ENCODE results near the gene ALOX5.
"Not testable (repeated sequence)": the region's sequence is repeated elsewhere in the genome, so short reads cannot be mapped to it uniquely, and the experiment has no call there.

DNA sequence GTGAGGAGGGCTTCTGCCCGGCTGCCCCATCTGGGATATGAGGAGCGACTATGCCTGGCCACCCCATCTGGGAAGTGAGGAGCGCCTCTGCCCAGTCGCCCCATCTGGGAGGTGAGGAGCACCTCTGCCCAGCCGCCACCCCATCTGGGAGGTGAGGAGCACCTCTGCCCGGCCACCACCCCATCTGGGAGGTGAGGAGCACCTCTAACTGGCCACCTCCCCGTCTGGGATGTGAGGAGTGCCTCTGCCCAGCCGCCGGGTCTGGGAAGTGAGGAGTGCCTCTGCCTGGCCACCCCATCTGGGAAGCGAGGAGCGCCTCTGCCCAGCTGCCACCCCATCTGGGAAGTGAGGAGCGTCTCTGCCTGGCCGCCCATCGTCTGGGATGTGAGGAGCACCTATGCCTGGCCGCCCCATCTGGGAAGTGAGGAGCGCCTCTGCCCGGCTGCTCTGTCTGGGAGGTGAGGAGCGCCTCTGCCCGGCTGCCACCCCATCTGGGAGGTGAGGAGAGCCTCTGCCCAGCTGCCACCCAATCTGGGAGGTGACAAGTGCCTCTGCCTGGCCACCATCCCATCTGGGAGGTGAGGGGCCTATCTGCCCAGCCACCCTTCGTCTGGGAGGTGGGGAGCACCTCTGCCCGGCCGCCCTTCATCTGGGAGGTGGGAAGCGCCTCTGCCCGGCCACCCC, 27.2 kb upstream of the ALOX5 start:
- TF ChIP-seq, protein P1, sequence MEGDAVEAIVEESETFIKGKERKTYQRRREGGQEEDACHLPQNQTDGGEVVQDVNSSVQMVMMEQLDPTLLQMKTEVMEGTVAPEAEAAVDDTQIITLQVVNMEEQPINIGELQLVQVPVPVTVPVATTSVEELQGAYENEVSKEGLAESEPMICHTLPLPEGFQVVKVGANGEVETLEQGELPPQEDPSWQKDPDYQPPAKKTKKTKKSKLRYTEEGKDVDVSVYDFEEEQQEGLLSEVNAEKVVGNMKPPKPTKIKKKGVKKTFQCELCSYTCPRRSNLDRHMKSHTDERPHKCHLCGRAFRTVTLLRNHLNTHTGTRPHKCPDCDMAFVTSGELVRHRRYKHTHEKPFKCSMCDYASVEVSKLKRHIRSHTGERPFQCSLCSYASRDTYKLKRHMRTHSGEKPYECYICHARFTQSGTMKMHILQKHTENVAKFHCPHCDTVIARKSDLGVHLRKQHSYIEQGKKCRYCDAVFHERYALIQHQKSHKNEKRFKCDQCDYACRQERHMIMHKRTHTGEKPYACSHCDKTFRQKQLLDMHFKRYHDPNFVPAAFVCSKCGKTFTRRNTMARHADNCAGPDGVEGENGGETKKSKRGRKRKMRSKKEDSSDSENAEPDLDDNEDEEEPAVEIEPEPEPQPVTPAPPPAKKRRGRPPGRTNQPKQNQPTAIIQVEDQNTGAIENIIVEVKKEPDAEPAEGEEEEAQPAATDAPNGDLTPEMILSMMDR (IDR thresholded peaks at IDR 0.05): not testable (repeated sequence)
- TF ChIP-seq EP300 (IDR thresholded peaks at IDR 0.05): not testable (repeated sequence)

All from upper lobe of left lung (tissue), 4 donors.